ENCODE data around the gene CDH4. TPM values are rescaled to one million over a fixed set of nuclear protein-coding genes. Genes with fewer than 3 reads are reported as not detected.

The CDH4 gene
- total RNA-seq, 1 experiment from 2014 or later: not detected

- Mint-ChIP-seq H3K9me3 (ENCODE audit: unreplicated experiment) (peaks cover 51% of the 10 kb centered on the region), H3K27ac (ENCODE audit: unreplicated experiment) (no peak overlapping the region), H3K4me3 (ENCODE audit: unreplicated experiment) (no peak overlapping the region), H3K36me3 (ENCODE audit: insufficient read depth, unreplicated experiment) (no peaks in the 10 kb centered on the region), H3K4me1 (ENCODE audit: low read depth, unreplicated experiment) (no peaks in the 10 kb centered on the region), H3K27me3 (ENCODE audit: insufficient read depth, unreplicated experiment) (peaks cover 6% of the 10 kb centered on the region)
- BruUV-seq (replicated peaks): no TSS peak
- ChIA-PET POLR2A (no interaction called here), CTCF (no interaction called here)
- Histone ChIP-seq H3K27me3 (replicated peaks; ENCODE audit: control insufficient read depth, insufficient read depth, low read length) (no peaks in the 10 kb centered on the region), H3K36me3 (ENCODE audit: control insufficient read depth, insufficient read depth, low read length) (no peaks in the 10 kb centered on the region), H3K4me3 (ENCODE audit: low read depth, low read length) (no peak overlapping the region), H3K9me3 (peaks cover 28% of the 10 kb centered on the region), H3K4me1 (no peaks in the 10 kb centered on the region)
- intact Hi-C loops (cut with micrococcal nuclease; ENCODE audit: unreplicated experiment): no loop called here
- no peak for TF ChIP-seq CTCF (IDR thresholded peaks at IDR 0.05; ENCODE audit: insufficient read depth in 1 of 2, low read depth in 1 of 2, low read length in 1 of 2, severe bottlenecking in 1 of 2, unreplicated experiment in 1 of 2)
- DNase-seq: no peak
These were observed 18.5 kb upstream of the CDH4 start for GRCh38 chr20:61233590-61233989.

DNA sequence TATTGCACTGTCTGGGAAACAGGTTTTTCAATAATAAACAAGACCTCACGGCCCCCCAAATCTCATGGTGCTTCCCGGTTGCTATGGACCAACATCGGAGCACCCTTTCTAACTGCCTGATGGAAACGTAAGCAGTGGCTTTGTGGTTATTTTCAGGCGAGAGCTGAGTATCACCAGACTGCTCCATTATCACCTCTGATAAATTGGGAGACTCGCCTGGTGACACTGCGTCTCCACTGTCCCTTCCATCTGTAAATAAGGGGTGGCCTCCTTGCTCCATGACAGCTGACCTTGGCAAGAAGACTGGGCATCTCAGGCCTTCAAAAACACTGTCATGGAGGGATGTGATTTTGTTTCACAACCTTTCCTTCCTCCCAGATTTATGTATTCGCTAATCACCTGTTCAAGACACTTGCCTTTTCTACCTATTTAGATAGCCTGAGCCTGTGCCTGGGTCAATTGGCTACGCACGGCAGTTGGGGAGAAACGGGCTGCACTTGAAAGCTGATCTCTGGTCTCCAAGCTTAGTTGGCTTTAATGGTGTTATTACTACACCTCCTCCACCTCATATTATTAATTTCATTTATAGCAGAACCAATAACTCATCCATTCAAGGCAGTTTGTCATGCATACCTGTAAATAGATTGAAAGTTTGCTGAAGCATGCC, 17.7 kb upstream of the CDH4 start:
- POLR2A ChIA-PET: no interaction called here
- Mint-ChIP-seq H3K36me3 (ENCODE audit: insufficient read depth, unreplicated experiment) (no peaks in the 10 kb centered on the region), H3K27me3 (ENCODE audit: insufficient read depth, unreplicated experiment) (peaks cover 3% of the 10 kb centered on the region), H3K9me3 (ENCODE audit: unreplicated experiment) (peaks cover 59% of the 10 kb centered on the region), H3K27ac (ENCODE audit: unreplicated experiment) (no peak overlapping the region), H3K4me3 (ENCODE audit: unreplicated experiment) (no peak overlapping the region), H3K4me1 (ENCODE audit: low read depth, unreplicated experiment) (no peaks in the 10 kb centered on the region)
- CTCF ChIA-PET: no interaction called here
- H3K9me3 ChIP-seq: peaks cover 28% of the 10 kb centered on the region
- no peak for DNase-seq
- H3K4me1 ChIP-seq: no peaks in the 10 kb centered on the region
- H3K4me3 ChIP-seq (ENCODE audit: low read depth, low read length): no peak overlapping the region
- intact Hi-C loops (cut with micrococcal nuclease; ENCODE audit: unreplicated experiment): no loop called here
- no peaks in the 10 kb centered on the region for H3K36me3 ChIP-seq (ENCODE audit: control insufficient read depth, insufficient read depth, low read length)
- no TSS peak for BruUV-seq (replicated peaks)
- no peak for TF ChIP-seq CTCF (IDR thresholded peaks at IDR 0.05; ENCODE audit: insufficient read depth in 1 of 2, low read depth in 1 of 2, low read length in 1 of 2, severe bottlenecking in 1 of 2, unreplicated experiment in 1 of 2)
- H3K27me3 ChIP-seq (replicated peaks; ENCODE audit: control insufficient read depth, insufficient read depth, low read length): no peaks in the 10 kb centered on the region

DNA sequence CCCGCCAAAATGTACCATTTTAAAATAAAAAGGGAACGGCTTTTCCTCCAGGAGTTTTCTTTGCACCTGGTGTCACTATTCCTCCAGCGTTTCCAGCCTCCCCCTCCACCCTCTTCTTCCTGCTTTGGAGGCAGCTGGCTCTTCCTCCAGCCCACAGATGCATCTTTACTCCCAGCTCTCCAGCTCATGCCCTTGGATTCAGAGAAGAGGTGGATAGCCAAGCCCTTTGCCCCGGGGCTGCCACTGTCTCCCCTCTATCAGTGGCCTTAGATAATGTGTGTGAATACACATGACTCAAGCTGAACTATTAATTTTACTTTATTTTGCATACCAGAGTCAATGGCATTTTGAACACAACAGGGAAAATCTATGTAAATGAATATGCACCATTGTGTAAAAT, 15.3 kb upstream of the CDH4 start:
- peaks cover 64% of the 10 kb centered on the region for H3K9me3 Mint-ChIP-seq (ENCODE audit: unreplicated experiment)
- POLR2A ChIA-PET: no interaction called here
- intact Hi-C loops (cut with micrococcal nuclease; ENCODE audit: unreplicated experiment): no loop called here
- Histone ChIP-seq H3K4me1 (no peaks in the 10 kb centered on the region), H3K9me3 (peaks cover 29% of the 10 kb centered on the region), H3K4me3 (ENCODE audit: low read depth, low read length) (no peak overlapping the region), H3K36me3 (ENCODE audit: control insufficient read depth, insufficient read depth, low read length) (no peaks in the 10 kb centered on the region), H3K27me3 (replicated peaks; ENCODE audit: control insufficient read depth, insufficient read depth, low read length) (no peaks in the 10 kb centered on the region)
- DNase-seq: no peak
- no peak overlapping the region for H3K4me3 Mint-ChIP-seq (ENCODE audit: unreplicated experiment)
- no TSS peak for BruUV-seq (replicated peaks)
- H3K27ac Mint-ChIP-seq (ENCODE audit: unreplicated experiment): no peak overlapping the region
- no peaks in the 10 kb centered on the region for H3K36me3 Mint-ChIP-seq (ENCODE audit: insufficient read depth, unreplicated experiment)
- H3K27me3 Mint-ChIP-seq (ENCODE audit: insufficient read depth, unreplicated experiment): peaks cover 3% of the 10 kb centered on the region
- no peaks in the 10 kb centered on the region for H3K4me1 Mint-ChIP-seq (ENCODE audit: low read depth, unreplicated experiment)
- CTCF ChIA-PET: no interaction called here
- TF ChIP-seq CTCF (IDR thresholded peaks at IDR 0.05; ENCODE audit: insufficient read depth in 1 of 2, low read depth in 1 of 2, low read length in 1 of 2, severe bottlenecking in 1 of 2, unreplicated experiment in 1 of 2): no peak
